Activated CD8-positive, alpha-beta memory T cell treated with anti-CD3 and anti-CD28 coated beads for 48 hours (primary cell): ENCODE measurements around the gene JAKMIP1.

Experiments
- DNase-seq, 3 experiments: peaks; one replicate each; pipeline ENCODE4 v3.0.0-alpha.2; 2020; ENCODE audit warnings: low read depth in 2 of 3, low spot score in 2 of 3

Gene JAKMIP1

GRCh38 chr4:6104541-6105130 is 95.7 kb downstream of the JAKMIP1 start:
- no peak for DNase-seq

- DNase-seq = no peak
Measured at GRCh38 chr4:6097581-6097980, 102.8 kb downstream of the JAKMIP1 start.

- no peak for DNase-seq
Measured at GRCh38 chr4:6095897-6096296, 104.5 kb downstream of the JAKMIP1 start.

GRCh38 chr4:6095023-6095752 is 105.2 kb downstream of the JAKMIP1 start:
- no peak for DNase-seq

- no peak for DNase-seq
Measured at GRCh38 chr4:6093671-6094070, 106.7 kb downstream of the JAKMIP1 start.

- no peak for DNase-seq
Measured at GRCh38 chr4:6092971-6093370, 107.4 kb downstream of the JAKMIP1 start.

GRCh38 chr4:6092131-6092530 is 108.2 kb downstream of the JAKMIP1 start:
- no peak for DNase-seq

GRCh38 chr4:6090931-6091330 is 109.4 kb downstream of the JAKMIP1 start:
- DNase-seq = no peak

GRCh38 chr4:6088950-6089349 is 111.4 kb downstream of the JAKMIP1 start:
- no peak for DNase-seq

GRCh38 chr4:6087669-6088341 is 112.5 kb downstream of the JAKMIP1 start:
- DNase-seq = no peak

- DNase-seq = no peak
Measured at GRCh38 chr4:6086846-6087245, 113.5 kb downstream of the JAKMIP1 start.

GRCh38 chr4:6085691-6086628 is 114.4 kb downstream of the JAKMIP1 start:
- DNase-seq = no peak

- no peak for DNase-seq
Measured at GRCh38 chr4:6085028-6085690, 115.2 kb downstream of the JAKMIP1 start.

GRCh38 chr4:6079965-6080364 is 120.4 kb downstream of the JAKMIP1 start:
- DNase-seq = no peak

- no peak for DNase-seq
Measured at GRCh38 chr4:6078560-6078959, 121.8 kb downstream of the JAKMIP1 start.

- DNase-seq = no peak
Measured at GRCh38 chr4:6076391-6076790, 124.0 kb downstream of the JAKMIP1 start.

- no peak for DNase-seq
Measured at GRCh38 chr4:6074758-6075157, 125.6 kb downstream of the JAKMIP1 start.

GRCh38 chr4:6071959-6072720 is 128.2 kb downstream of the JAKMIP1 start:
- no peak for DNase-seq

GRCh38 chr4:6071191-6071958 is 129.0 kb downstream of the JAKMIP1 start:
- DNase-seq = no peak
